Vagina (tissue), 2 donors: ENCODE data around the gene FHIT.

Experiments used
- POLR2A ChIP-seq, 2 donors: fragments of 450-650 bp; IDR thresholded peaks; one replicate each; pipeline ENCODE4 v1.6.1; 2017; ENCODE audit warnings: antibody characterized with exemption in 2 of 2, mild to moderate bottlenecking in 2 of 2, moderate library complexity in 2 of 2
- POLR2AphosphoS5 ChIP-seq, 2 donors: sonication (generic); formaldehyde crosslinking; IDR thresholded peaks; one replicate each; pipeline ENCODE4 v1.9.0; 2017; ENCODE audit warnings: antibody characterized with exemption in 2 of 2, mild to moderate bottlenecking in 2 of 2, low read depth in 1 of 2; ENCODE audit not compliant: insufficient read depth in 1 of 2
- TF ChIP-seq, protein P1 (sequence below), 3 experiments: fragments of 450-650 bp in 2 of 3; fragments of 200-600 bp in 1 of 3; sonication (generic) in 1 of 3; IDR thresholded peaks; one replicate each; pipeline ENCODE4 v1.5.1; 2017 to 2019; ENCODE audit warnings: antibody characterized with exemption in 3 of 3, mild to moderate bottlenecking in 2 of 3, moderate library complexity in 2 of 3

DNA sequence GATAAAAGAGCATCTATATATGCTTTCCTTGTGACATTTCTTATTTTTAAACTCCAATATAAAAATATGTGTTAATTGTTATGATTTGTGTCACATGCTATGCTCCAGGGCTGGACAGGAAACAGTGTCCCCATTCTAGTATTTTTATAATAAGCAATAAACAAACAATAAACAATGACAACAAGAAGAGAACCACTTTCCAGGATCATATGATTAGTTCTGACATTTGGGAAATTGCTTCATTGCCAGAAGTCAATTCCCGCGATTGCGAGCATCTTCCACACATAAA is 260.9 kb downstream of the FHIT start:
- TF ChIP-seq, protein P1, sequence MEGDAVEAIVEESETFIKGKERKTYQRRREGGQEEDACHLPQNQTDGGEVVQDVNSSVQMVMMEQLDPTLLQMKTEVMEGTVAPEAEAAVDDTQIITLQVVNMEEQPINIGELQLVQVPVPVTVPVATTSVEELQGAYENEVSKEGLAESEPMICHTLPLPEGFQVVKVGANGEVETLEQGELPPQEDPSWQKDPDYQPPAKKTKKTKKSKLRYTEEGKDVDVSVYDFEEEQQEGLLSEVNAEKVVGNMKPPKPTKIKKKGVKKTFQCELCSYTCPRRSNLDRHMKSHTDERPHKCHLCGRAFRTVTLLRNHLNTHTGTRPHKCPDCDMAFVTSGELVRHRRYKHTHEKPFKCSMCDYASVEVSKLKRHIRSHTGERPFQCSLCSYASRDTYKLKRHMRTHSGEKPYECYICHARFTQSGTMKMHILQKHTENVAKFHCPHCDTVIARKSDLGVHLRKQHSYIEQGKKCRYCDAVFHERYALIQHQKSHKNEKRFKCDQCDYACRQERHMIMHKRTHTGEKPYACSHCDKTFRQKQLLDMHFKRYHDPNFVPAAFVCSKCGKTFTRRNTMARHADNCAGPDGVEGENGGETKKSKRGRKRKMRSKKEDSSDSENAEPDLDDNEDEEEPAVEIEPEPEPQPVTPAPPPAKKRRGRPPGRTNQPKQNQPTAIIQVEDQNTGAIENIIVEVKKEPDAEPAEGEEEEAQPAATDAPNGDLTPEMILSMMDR (IDR thresholded peaks at IDR 0.05) = no peak
- TF ChIP-seq POLR2A (IDR thresholded peaks at IDR 0.05) = no peak
- TF ChIP-seq POLR2AphosphoS5 (IDR thresholded peaks at IDR 0.05; ENCODE audit: insufficient read depth in 1 of 2, low read depth in 1 of 2) = no peak
